GM19193 (cell line): ENCODE data around the gene MTMR11.

Experiments used
- POLR2A ChIP-seq: IDR thresholded peaks from 4 replicates; pipeline ENCODE4 v1.6.1; 2011; ENCODE audit not compliant: insufficient read depth, insufficient read length; ENCODE audit errors: extremely low read depth

The MTMR11 gene

DNA sequence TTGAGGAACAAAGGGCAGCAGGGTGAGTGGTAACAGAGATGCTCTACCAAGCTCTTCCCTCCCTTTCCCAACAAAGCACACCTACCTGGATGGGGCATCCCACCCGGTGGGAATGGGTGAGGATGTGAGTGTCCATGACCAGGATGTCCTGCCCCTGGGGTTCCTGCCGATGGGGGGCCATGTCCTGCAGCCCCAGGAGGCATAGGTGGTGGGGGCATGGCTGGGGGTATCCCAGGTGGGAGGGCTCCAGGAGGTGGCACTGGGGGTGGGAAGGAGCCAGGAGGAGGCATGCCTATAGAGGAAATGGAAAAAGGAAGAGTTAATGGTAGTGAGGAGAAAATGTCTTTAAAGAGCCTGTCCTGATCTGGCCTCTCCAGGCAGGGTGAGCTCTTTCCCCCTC is 10.9 kb downstream of the MTMR11 start:
- TF ChIP-seq POLR2A: no peak

DNA sequence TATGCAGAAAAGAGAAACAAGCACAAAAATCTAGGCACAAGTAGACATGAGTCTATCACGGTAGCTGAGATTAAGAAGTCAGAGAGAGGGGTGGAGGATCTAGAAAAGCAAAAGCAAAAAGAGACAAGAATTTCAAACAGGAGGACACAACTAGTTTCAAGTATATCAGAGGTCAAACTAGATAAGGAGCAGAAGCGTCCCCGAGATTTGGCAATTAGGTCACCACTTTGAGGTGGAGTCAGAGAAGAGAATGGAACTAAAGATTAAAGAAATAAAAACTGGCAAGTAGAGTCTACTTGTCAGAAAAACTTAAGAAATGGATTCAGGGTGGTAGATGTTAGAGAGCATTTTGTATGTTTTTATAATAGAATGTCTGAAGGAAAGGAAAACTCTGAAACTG is 11.3 kb downstream of the MTMR11 start:
- TF ChIP-seq POLR2A: no peak

DNA sequence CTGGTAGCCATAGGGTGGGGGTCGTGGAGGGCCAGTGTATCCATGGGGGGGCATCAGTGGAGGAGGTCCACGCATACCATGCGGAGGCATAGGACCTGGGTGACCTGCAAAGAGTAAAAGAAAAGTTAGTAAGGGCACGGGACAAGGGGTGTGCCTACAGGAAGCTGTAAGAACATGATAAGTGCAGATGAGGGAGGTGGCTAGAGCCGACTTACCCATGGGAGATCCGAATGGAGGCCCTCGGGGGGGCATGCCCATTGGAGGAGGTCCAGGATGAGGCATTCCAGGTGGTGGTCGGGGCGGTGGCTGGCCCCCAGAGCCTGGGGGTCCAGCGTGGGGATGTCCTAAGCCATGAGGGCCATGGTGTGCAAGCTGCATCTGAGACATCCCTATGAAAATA is 13.1 kb downstream of the MTMR11 start:
- no peak for TF ChIP-seq POLR2A

DNA sequence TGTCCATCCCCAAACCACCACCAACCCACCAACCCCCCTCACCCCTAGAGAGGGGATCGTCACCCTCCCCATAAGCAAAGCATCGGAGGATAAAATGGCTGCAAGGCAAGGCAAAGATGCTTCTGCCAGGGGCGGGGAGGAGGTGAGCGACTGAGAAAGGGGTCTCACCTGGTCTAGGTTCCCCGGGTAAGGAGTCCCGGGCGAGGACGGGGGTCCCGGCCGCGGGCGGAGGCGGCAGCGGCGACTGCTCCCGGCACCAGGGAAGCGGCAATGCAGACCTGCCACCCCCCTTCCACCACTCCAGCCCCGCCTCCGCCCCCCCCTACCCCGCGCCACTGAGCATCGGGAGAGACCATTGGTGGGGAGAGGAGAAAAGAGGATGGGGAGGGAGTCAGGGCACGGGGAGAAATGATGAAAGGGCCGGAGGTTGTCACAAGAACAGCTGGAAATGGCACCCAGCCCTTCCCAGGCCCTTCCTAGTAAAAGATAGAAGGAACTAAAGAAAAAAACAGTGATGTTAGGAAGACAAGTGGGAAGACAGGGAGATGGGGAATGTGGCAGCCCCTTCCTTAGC is 19.0 kb downstream of the MTMR11 start, which contains the start of gene SV2A:
Gene SV2A, minus strand, starts transcription at position 274 of the 574 bp plus-strand sequence. CDS start 4,004 bp downstream, outside the sequence.
- no peak for TF ChIP-seq POLR2A

DNA sequence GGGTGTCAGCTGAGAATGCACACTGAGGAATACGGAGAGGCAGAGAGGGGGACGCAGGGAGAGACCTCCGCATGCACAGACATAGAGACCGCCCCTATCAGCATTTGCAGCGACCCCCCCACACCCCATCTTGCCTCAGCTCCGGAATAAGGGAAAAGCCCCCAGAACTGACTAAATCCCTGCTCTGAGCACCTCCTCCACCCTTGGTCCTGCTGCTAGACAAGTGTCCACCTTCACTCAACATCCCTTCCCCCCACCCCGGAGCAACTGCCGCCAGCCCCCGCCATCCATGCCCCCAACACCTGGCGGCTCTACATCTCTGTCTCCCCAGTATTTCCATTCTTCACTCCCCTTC is 19.8 kb downstream of the MTMR11 start:
- TF ChIP-seq POLR2A: no peak

DNA sequence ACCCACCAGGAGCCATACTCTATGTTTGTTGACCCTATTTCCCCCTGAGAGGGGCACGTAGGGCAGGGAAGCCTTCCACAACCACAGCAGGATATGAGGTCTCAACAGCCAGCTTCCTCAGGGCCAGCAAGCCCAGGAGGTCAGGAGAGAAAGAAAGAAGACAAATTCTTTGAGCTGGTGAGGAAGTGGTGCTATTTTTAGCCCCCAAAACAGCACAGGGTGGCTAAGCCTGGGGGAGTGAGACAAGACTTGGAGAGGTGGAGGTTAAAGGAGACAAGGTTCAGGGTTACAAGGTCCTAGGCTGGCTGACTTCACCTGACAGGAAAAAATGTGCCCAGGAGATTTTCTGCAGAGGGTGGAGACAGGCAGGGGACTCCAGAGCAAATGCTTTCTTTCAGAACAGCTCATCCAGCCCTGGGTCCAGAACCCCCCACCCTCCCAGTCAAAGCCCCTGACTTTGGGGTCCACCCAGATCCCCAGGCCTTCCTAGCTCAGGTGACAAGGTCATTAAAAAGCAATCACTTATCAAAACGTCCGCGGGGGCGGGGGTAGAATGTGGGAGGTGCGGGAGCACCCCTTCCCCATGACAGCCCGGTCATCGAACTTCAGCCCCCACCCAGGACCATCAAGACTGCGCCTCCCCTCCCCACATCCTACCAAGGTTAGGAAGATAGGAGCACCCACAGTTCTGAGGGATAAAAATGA is 20.3 kb downstream of the MTMR11 start:
- no peak for TF ChIP-seq POLR2A

DNA sequence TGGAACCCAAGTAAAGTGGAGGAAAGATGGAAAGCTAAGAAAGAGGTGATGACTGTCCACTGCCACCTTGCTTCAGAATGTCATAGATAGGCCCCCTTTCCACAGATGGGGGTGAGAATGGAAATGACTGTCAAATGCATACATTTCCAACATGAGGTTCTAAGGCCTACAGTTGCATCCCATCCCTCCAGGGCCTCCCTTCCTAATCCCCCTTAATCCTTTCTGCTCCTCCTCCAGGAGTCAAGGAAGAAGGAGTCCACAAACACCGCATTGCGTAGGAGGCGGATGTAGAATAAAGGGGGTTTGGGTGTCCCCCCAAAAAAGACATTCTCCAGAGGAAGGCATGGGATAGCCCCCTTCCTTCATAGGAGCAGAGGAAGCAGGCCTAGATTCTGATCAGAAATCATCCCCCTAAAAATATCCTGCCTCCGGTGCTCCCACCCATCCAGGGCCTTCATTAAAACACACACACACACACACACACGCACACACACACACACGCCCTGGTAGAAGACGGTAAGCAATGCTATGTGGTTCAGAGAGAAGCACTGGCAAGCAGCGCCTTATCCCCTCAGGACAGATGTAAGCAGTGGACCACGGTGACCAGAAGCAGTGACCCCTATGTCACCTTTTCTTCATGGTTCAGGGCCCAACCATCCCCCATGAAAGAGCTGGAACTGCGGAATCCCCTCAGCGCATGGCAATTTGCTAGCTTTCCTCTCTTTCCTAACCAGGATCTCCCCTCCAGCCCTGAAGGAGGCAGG is 21.1 kb downstream of the MTMR11 start:
- TF ChIP-seq POLR2A: no peak

DNA sequence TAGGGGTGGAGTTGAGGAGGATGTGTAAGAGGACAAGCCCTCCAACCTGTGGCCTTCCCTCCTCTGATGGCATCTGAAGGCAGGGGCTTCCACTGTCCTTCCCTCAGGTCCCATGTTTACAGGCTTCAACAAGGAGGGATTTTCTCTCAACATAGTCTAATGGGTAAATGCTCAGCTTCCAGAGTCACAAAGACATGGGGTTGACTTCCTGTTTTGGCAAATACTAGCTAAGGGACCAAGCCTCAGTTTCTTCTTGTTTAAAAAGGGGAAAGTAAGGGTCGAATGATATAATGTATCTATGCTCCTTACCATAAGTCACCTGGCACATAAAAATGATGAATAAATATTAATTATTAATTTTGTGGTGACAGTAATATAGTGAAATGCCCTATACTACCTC is 22.1 kb downstream of the MTMR11 start:
- no peak for TF ChIP-seq POLR2A

DNA sequence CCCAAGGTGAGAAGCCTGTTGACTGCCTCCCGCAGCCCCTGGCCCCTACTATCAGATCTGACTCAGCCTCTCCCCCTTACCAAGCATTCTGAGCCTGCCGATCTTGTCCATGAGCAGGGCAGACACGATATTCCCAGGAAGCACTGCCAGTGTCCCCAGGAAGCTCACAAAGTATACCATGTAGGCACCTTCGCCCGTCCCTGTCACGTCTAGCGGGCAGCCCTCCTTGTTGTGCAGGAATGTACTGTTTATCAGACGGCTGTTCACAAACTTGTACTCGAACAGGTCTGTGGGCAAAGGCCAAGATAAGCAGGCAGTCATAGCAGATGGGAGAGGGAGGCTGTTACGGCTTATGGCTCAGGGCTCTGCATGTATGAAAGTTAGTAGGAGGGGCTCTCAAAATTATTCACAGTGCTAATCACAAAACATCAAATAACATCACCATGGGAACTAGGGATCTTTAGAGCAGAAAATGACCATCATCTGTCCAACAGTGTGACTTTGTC is 30.1 kb downstream of the MTMR11 start:
- no peak for TF ChIP-seq POLR2A

DNA sequence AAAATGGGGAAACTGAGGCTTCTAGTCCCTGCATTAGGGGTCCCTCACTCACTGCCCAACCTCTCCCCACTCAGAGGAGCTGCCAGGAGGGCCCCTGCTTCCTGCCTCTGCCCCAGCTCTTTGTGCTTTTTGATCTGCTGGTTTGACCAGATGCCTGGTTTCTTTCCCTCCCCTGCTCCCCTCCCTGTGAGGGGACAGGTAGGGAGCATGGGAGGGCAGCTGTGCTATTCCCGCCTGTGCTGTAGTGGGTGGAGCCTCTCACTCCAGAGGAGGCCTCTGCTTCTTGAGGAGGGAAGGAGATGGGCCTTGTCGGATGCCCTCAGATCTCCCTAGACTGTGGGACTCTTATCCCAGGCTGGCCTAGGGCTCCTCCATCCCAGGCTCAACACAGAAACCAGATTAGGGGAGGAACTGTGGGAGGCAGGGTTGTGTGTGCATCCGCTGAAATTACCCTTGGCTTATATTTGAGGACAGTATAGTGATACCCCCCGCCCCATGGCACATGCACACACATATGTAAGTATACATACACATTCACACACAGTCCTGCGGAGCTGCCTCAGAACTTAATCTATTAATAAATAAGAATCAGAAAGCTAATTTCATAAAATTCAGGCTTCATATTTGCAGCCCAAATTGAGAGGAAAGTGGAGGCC is 32.7 kb downstream of the MTMR11 start:
- no peak for TF ChIP-seq POLR2A

DNA sequence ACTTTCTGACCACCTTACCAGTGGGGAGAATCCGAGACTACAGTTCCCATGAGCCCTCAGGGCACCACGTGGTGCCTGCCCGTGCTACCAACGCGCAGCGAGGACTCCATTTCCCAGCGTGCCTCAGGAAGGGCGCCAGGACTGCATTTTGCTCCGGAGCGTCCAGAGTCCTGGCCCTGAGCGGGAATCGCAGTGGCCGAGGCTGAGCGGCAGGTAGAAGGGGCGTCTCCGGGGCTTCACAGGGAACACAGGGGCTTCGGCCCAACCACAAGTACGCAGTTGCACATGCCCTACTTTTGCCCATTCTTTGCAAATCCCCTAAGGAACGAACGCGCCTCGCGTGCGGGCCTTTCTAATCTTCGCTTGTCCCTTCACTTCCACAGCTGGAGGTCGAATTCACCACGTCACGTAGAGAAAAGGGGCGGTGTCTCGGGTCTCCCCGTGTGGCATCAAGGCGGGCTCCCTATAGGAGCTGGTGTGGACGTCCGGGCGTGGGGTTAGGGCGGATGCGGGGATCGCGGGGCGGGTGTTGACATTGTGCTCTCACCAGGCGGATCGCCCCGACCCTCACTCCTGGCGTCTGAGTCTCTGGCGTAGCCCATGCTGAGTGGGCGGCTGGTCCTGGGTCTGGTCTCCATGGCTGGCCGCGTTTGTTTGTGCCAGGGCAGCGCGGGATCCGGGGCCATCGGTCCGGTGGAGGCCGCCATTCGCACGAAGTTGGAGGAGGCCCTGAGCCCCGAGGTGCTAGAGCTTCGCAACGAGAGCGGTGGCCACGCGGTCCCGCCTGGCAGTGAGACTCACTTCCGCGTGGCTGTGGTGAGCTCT is 37.0 kb downstream of the MTMR11 start, which contains the start of gene BOLA1:
Gene BOLA1, plus strand, starts transcription at position 109 of the 825 bp plus-strand sequence. Its CDS starts 492 bp downstream, at position 601.
- peak; percentile 60 for TF ChIP-seq POLR2A

DNA sequence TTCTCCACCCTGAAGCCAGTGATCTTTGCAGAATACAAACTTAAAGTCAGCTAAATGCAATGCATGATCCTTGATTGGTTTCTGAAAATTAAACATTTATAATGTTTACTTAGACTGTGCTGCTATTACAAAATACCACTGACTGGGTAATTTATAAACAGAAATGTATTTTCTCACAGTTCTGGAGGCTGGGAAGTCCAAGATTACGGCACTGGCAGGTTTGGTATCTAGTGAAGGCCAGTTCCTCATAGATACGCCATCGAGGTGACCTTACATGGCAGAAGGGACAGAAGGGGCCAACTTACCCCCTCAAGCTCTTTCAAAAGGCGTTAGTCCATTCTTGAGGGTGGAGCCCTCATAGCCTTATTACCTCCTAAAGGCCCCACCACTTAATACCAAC is 40.1 kb downstream of the MTMR11 start:
- no peak for TF ChIP-seq POLR2A

DNA sequence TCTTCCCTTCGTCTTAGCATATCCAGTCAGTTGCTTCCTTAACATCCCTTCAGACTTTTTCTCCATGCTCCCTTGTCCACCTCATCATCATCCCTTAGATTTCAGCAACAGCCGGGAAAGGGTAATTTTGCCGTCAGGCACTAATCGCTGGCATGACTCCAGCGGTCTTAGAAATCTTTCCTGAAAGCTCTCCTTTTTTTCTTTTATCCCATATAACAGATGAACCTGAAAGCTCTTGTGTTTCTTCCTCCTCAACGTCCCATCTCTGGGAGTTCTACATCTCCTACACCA is 47.7 kb downstream of the MTMR11 start:
- TF ChIP-seq POLR2A: no peak

DNA sequence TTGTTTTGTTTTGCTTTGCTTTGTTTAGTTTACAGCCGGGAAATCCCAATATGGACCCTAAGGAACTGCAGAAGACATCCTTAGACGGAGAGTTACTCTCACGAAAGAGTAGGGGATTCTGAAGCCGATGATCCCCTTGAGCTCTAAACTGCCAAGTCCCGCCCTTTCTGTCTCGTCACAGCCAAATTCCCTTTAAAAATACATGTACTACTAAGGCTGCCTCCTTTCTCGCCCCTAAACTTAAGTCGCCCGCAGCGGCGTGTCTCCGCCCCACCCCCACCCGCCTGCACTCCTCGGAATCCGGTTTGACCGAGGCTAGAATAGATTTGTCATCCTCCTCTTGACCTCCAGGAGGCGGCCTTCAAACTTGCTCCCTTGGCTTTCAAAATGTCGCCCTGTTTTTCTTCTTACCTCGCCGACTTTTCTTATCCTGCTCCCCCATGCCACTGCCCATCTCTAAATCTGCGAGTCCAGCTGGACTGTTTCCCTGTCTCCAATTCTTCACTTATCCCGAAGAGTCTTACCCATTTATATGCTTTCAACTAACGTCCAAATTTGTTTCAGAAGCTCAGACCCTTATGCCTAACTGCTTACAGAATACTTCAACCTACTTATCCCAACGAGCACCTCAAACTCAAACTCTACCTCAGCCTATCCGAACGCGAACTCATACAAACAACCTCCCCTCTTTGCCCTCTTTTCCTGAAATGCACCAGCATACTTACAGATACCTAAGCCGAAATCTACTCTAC is 48.3 kb downstream of the MTMR11 start:
- TF ChIP-seq POLR2A: peak; percentile 94
